Transverse colon (tissue), 4 donors: ENCODE results near the gene SEMA4F.

Experiments
- CTCF ChIP-seq, 5 experiments: fragments of 200-600 bp in 3 of 5; fragments of 450-650 bp in 2 of 5; sonication (generic) in 3 of 5; IDR thresholded peaks; 1 replicate in 2 of 5; 2 replicates in 3 of 5; pipeline ENCODE4 v1.5.1; 2016 to 2017; ENCODE audit warnings: antibody characterized with exemption in 5 of 5, inconsistent platforms in 3 of 5, mild to moderate bottlenecking in 2 of 5, moderate library complexity in 1 of 5
- POLR2AphosphoS5 ChIP-seq, 3 donors: sonication (generic); formaldehyde crosslinking; IDR thresholded peaks; one replicate each; pipeline ENCODE4 v1.6.1; 2016; ENCODE audit warnings: antibody characterized with exemption in 3 of 3

DNA sequence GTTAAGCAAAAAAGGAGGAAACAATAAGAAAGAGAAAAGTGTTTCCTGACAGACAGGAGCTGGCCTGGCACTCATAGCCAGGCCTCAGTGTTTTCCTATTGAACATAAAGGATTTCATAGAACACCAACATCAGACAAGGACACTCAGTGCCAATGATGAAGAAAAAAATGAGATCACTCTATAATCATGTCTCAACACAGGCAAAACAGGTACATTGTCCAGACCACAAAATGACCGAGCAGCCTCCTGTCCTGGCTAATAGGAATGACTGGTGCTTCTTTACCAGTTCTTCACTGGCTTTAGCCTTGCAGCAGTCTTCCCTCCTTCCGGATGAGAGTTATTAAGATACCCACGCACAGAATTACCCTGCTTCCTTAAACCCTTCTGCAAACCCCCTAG, 35.6 kb downstream of the SEMA4F start:
- TF ChIP-seq POLR2AphosphoS5 (IDR thresholded peaks at IDR 0.05), result no peak
- no peak for TF ChIP-seq CTCF (IDR thresholded peaks at IDR 0.05)
